HG03558 (cell line): ENCODE measurements around the gene B3GAT3.
"Not testable (repeated sequence)": the region's sequence is repeated elsewhere in the genome, so short reads cannot be mapped to it uniquely, and the experiment has no call there.

Experiments
- ATAC-seq: cut with Tn5 transposase; IDR thresholded peaks from one replicate; pipeline ENCODE4 v1.9.1; 2021; ENCODE audit warnings: moderate number of reproducible peaks; ENCODE audit not compliant: unreplicated experiment; ENCODE audit errors: extremely low read depth

B3GAT3 gene

GRCh38 chr11:62580959-62581715, 40.6 kb downstream of the B3GAT3 start:
- no peak for ATAC-seq

GRCh38 chr11:62579252-62579651, 42.5 kb downstream of the B3GAT3 start:
- ATAC-seq = no peak

GRCh38 chr11:62578541-62578940, 43.2 kb downstream of the B3GAT3 start:
- no peak for ATAC-seq

- ATAC-seq = no peak
Observed at GRCh38 chr11:62577046-62577714, 44.6 kb downstream of the B3GAT3 start.

GRCh38 chr11:62575837-62576236, 45.9 kb downstream of the B3GAT3 start:
- ATAC-seq = no peak

GRCh38 chr11:62575156-62575555, 46.6 kb downstream of the B3GAT3 start:
- ATAC-seq = no peak

GRCh38 chr11:62574363-62575071, 47.3 kb downstream of the B3GAT3 start:
- no peak for ATAC-seq

GRCh38 chr11:62573592-62574362, 48.0 kb downstream of the B3GAT3 start, which contains the start of gene EEF1G:
EEF1G (minus strand) TSS chr11:62573891; CDS start chr11:62573842, 49 bp downstream.
- peak; percentile 57 for ATAC-seq

GRCh38 chr11:62573006-62573591, 48.7 kb downstream of the B3GAT3 start:
- no peak for ATAC-seq

- ATAC-seq = no peak
Observed at GRCh38 chr11:62572431-62572830, 49.4 kb downstream of the B3GAT3 start.

- ATAC-seq = not testable (repeated sequence)
Observed at GRCh38 chr11:62571493-62571892, 50.3 kb downstream of the B3GAT3 start.

- ATAC-seq = not testable (repeated sequence)
Observed at GRCh38 chr11:62570903-62571302, 50.9 kb downstream of the B3GAT3 start.

GRCh38 chr11:62569611-62570010, 52.2 kb downstream of the B3GAT3 start:
- no peak for ATAC-seq

- ATAC-seq = no peak
Observed at GRCh38 chr11:62567018-62567633, 54.7 kb downstream of the B3GAT3 start.

GRCh38 chr11:62566247-62566646, 55.5 kb downstream of the B3GAT3 start:
- no peak for ATAC-seq
